SJSA1 (cell line): ENCODE measurements around the gene EML4. TPM values are rescaled to one million over a fixed set of nuclear protein-coding genes. Genes with fewer than 3 reads are reported as not detected.

Experiments
- DNase-seq, 2 experiments: peaks; one replicate each; pipeline ENCODE4 v3.0.0-alpha.2; 2015 to 2020; ENCODE audit warnings: low spot score in 2 of 2, low read depth in 1 of 2
- H3K27ac ChIP-seq: fragments of 250-450 bp; sonication (Bioruptor Pico); 2 replicates; pipeline ENCODE4 v1.5.1; 2020; ENCODE audit warnings: mild to moderate bottlenecking, moderate library complexity
- H3K27me3 ChIP-seq: fragments of 250-450 bp; sonication (Bioruptor Pico); replicated peaks from 2 replicates; pipeline ENCODE4 v1.5.1; 2020; ENCODE audit warnings: mild to moderate bottlenecking, moderate library complexity
- H3K36me3 ChIP-seq: fragments of 250-450 bp; sonication (Bioruptor Pico); 2 replicates; pipeline ENCODE4 v1.5.1; 2020; ENCODE audit warnings: mild to moderate bottlenecking
- H3K4me1 ChIP-seq: fragments of 250-450 bp; sonication (Bioruptor Pico); replicated peaks from 2 replicates; pipeline ENCODE4 v1.6.1; 2021; ENCODE audit warnings: mild to moderate bottlenecking
- H3K4me3 ChIP-seq: fragments of 250-450 bp; sonication (Bioruptor Pico); 2 replicates; pipeline ENCODE4 v1.5.1; 2020; ENCODE audit warnings: mild to moderate bottlenecking
- H3K9me3 ChIP-seq: fragments of 250-450 bp; sonication (Bioruptor Pico); replicated peaks from 2 replicates; pipeline ENCODE4 v1.5.1; 2020; ENCODE audit warnings: mild to moderate bottlenecking
- total RNA-seq: library from RNA; depleted of rRNA; stranded (reverse); fragments of >200 nt; shearing (Covaris generic); gene quantifications from 2 replicates; pipeline ENCODE4 v1.2.3, GENCODE V29; 2014

The EML4 gene
- total RNA-seq, 1 experiment from 2014 or later = 78.5 TPM

DNA sequence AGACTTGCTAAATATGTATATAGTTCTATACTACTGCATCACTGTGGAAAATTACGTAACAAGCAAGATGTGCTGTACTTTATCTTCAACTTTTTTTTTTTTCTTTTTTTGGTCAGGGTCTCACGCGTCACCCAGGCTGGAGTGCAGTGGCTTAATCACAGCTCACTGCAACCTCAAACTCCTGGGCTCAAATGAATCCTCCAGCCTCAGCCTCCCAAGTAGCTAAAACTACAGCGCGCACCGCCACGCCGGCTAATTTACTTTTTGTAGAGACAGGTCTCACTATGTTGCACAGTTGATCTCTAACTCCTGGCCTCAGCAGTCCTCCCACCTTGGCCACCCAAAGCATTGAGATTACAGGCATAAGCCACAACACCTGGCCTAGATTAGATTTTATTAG, 123.9 kb downstream of the EML4 start:
- Histone ChIP-seq H3K4me3 (no peak overlapping the region), H3K9me3 (no peaks in the 10 kb centered on the region), H3K27me3 (no peaks in the 10 kb centered on the region), H3K36me3 (peaks cover 63% of the 10 kb centered on the region), H3K4me1 (no peaks in the 10 kb centered on the region), H3K27ac (no peak overlapping the region)
- DNase-seq = no peak

GRCh38 chr2:42296226-42296625, 127.1 kb downstream of the EML4 start:
- Histone ChIP-seq H3K27me3 (no peaks in the 10 kb centered on the region), H3K36me3 (peaks cover 76% of the 10 kb centered on the region), H3K4me3 (no peak overlapping the region), H3K9me3 (no peaks in the 10 kb centered on the region), H3K4me1 (no peaks in the 10 kb centered on the region), H3K27ac (no peak overlapping the region)
- DNase-seq = no peak

GRCh38 chr2:42297322-42297936, 128.3 kb downstream of the EML4 start:
- DNase-seq = no peak
- no peak overlapping the region for H3K27ac ChIP-seq
- H3K36me3 ChIP-seq = peaks cover 68% of the 10 kb centered on the region
- H3K9me3 ChIP-seq = no peaks in the 10 kb centered on the region
- H3K4me3 ChIP-seq = no peak overlapping the region
- H3K4me1 ChIP-seq = no peaks in the 10 kb centered on the region
- H3K27me3 ChIP-seq = no peaks in the 10 kb centered on the region

- no peak overlapping the region for H3K27ac ChIP-seq
- H3K36me3 ChIP-seq = peaks cover 74% of the 10 kb centered on the region
- H3K9me3 ChIP-seq = no peaks in the 10 kb centered on the region
- H3K4me3 ChIP-seq = no peak overlapping the region
- DNase-seq = no peak
- H3K4me1 ChIP-seq = no peaks in the 10 kb centered on the region
- H3K27me3 ChIP-seq = no peaks in the 10 kb centered on the region
Measured at GRCh38 chr2:42298132-42298531, 129.0 kb downstream of the EML4 start.

GRCh38 chr2:42298996-42299754, 130.0 kb downstream of the EML4 start:
- no peak overlapping the region for H3K27ac ChIP-seq
- H3K9me3 ChIP-seq = no peaks in the 10 kb centered on the region
- H3K4me1 ChIP-seq = no peaks in the 10 kb centered on the region
- H3K36me3 ChIP-seq = peaks cover 81% of the 10 kb centered on the region
- DNase-seq = no peak
- H3K27me3 ChIP-seq = no peaks in the 10 kb centered on the region
- no peak overlapping the region for H3K4me3 ChIP-seq

DNA sequence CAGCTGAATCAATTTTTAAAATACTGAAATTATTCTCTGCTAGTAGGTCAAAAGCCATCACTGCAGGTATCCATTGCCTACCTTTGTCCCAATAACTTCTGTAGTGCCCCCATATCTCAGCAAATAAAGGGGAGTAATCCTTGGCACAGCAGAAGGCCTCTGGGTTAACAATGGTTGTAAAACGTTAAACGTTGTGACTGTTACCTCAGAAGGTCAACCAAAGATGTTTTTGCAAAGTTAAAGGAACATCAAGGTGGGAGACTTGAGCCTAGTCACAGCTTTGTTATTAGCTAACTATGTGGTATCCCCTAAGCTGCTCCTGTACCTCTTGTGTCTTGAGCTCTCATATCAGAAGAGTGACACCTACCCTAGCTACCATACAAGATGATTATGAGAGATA, 131.4 kb downstream of the EML4 start:
- H3K4me1 ChIP-seq = no peaks in the 10 kb centered on the region
- H3K9me3 ChIP-seq = no peaks in the 10 kb centered on the region
- no peak overlapping the region for H3K4me3 ChIP-seq
- no peak for DNase-seq
- no peaks in the 10 kb centered on the region for H3K27me3 ChIP-seq
- peaks cover 74% of the 10 kb centered on the region for H3K36me3 ChIP-seq
- H3K27ac ChIP-seq = no peak overlapping the region

DNA sequence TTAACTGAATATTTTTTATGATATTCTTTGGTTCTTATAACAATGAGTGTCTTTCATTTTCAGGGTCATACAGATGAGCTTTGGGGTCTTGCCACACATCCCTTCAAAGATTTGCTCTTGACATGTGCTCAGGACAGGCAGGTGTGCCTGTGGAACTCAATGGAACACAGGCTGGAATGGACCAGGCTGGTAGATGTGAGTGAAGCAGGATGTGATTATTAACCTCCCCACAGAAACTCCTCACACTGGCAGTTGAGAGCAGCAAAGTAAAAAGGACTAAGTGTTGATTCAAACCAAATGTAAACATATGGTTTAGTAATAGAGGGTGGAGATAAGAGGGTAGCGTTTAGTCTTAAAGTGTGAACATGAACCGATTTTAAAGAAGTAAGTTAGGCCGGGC, 134.1 kb downstream of the EML4 start:
- Histone ChIP-seq H3K9me3 (no peaks in the 10 kb centered on the region), H3K4me3 (no peak overlapping the region), H3K36me3 (peaks cover 65% of the 10 kb centered on the region), H3K27ac (no peak overlapping the region), H3K27me3 (no peaks in the 10 kb centered on the region), H3K4me1 (no peaks in the 10 kb centered on the region)
- no peak for DNase-seq

DNA sequence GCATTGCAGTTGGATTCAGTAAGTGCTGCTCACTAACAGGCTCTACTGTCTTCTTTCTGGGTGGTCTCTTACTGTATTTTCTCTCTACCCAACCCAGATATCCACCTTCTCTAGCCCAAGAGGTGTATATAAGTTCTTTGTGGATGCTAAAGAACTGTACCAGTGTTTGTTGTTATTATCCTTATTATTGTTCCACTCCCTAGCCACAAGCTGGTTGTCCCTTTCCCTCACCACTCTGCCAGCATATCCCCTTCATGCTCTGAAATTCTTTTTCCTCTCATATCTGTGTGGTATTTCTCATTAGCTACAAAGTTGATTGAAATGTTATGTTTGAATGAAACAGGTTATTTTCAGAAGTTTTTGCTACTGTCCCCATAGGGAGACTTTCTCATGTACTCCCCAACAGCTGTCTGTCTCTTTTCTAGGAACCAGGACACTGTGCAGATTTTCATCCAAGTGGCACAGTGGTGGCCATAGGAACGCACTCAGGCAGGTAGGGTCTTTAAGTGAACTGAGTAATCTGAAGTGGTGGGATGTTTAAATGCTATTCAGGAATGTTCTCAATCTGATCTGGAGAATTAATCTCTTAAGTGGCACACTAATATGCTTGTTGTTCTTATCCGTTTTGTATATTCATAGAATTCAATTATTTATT, 135.0 kb downstream of the EML4 start:
- no peaks in the 10 kb centered on the region for H3K9me3 ChIP-seq
- no peaks in the 10 kb centered on the region for H3K27me3 ChIP-seq
- H3K4me1 ChIP-seq = no peaks in the 10 kb centered on the region
- H3K36me3 ChIP-seq = peaks cover 56% of the 10 kb centered on the region
- H3K4me3 ChIP-seq = no peak overlapping the region
- H3K27ac ChIP-seq = no peak overlapping the region
- DNase-seq = no peak

- no peak for DNase-seq
- no peaks in the 10 kb centered on the region for H3K4me1 ChIP-seq
- no peaks in the 10 kb centered on the region for H3K27me3 ChIP-seq
- H3K27ac ChIP-seq = no peak overlapping the region
- peaks cover 40% of the 10 kb centered on the region for H3K36me3 ChIP-seq
- no peaks in the 10 kb centered on the region for H3K9me3 ChIP-seq
- no peak overlapping the region for H3K4me3 ChIP-seq
Measured at GRCh38 chr2:42307180-42307579, 138.0 kb downstream of the EML4 start.

DNA sequence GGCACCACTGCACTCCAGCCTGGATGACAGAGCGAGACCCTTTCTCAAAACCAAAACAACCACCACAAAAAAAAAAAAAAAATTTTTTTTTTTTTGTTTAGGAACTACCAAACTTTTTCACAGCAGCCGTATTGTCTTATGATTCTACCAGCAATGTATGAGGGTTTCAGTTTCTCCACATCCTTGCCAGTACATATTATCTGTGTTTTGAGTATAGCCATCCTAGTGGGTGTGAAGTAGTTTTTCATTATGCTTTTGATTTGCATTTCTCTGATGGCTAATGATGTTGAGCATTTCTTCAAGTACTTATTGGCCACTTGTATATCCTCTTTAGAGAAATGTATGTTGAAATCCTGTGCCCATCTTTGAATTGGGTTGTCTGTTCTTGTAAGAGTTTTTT, 140.2 kb downstream of the EML4 start:
- no peak overlapping the region for H3K27ac ChIP-seq
- H3K4me3 ChIP-seq = no peak overlapping the region
- H3K9me3 ChIP-seq = no peaks in the 10 kb centered on the region
- DNase-seq = no peak
- H3K36me3 ChIP-seq = peaks cover 23% of the 10 kb centered on the region
- no peaks in the 10 kb centered on the region for H3K27me3 ChIP-seq
- H3K4me1 ChIP-seq = peaks cover 2% of the 10 kb centered on the region

DNA sequence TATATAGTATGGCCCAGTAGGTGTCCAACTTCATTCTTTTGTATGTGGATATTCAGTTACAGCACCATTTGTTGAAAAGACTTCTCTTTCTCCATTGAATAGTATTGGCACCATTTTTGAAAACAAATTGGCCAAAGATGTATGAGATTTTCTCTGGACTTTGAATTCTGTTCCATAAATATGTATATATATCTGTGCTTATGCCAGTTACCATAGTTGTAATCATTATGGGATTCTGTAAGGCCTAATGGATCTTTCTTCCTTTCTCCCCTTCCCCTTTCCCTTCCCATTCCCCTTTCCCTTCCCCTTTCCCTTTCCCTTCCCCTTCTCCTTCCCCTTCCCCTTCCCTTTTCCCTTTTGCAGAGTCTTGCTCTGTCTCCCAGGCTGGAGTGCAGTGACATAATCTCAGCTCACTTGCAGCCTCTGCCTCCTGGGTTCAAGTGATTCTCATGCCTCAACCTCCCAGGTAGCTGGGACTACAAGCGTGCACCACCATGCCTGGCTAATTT, 140.9 kb downstream of the EML4 start:
- no peaks in the 10 kb centered on the region for H3K9me3 ChIP-seq
- H3K36me3 ChIP-seq = peaks cover 22% of the 10 kb centered on the region
- H3K27me3 ChIP-seq = no peaks in the 10 kb centered on the region
- H3K4me3 ChIP-seq = no peak overlapping the region
- no peak overlapping the region for H3K27ac ChIP-seq
- DNase-seq = no peak
- peaks cover 9% of the 10 kb centered on the region for H3K4me1 ChIP-seq

DNA sequence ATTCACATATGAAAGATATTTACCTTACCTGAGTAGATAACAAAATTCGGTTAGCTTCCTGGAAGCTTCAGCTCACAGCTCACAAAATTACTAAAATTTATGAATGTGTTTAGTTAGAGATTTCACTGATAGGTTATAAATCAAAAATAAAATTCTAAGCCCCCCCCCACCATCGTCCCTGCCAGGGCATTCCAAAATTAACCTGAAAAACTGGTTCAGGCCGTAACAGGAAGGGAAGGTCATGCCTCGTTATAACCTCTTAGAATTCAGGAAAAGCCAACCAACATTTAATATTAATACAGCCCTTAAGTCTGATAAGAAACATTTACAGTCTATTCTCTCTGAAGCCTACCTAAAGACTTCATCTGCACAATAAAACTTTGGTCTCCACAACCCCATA, 143.0 kb downstream of the EML4 start:
- no peaks in the 10 kb centered on the region for H3K27me3 ChIP-seq
- H3K9me3 ChIP-seq = no peaks in the 10 kb centered on the region
- peaks cover 28% of the 10 kb centered on the region for H3K36me3 ChIP-seq
- H3K27ac ChIP-seq = no peak overlapping the region
- H3K4me1 ChIP-seq = peaks cover 16% of the 10 kb centered on the region
- no peak overlapping the region for H3K4me3 ChIP-seq
- no peak for DNase-seq

DNA sequence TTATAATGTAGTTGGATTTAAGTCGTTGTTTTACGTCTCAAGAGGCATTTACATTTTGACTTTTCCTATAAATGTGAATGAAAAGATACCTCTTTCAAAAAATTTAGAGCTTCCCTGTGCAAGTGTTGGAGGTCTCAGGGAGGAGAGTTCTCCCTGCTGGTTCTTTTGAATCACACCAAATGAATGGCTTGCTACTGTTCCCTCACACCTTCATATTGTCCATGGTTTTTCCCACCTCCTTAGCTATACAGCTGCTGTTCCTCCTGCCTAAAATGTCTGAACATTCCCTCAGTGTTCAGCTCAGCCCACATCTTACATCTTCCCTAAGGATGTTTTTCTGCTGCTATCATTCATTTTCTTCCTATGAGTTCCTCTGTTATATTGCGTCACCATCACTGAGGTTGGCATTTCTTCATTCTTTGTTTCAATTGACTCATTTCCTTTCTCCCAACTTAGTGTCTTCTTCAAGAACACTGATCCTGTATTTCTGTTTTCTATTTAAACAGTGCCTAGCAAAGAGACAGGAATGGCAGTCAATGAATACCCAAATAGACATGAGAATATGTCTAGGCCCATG, 145.8 kb downstream of the EML4 start:
- DNase-seq = peak in 1 of 2 experiments; percentile 68
- H3K9me3 ChIP-seq = no peaks in the 10 kb centered on the region
- H3K4me1 ChIP-seq = peaks cover 16% of the 10 kb centered on the region
- H3K27ac ChIP-seq = peak overlapping the region; percentile 73
- H3K4me3 ChIP-seq = no peak overlapping the region
- H3K36me3 ChIP-seq = peaks cover 36% of the 10 kb centered on the region
- no peaks in the 10 kb centered on the region for H3K27me3 ChIP-seq
